Measurements from ENCODE around the gene LRP2BP. TPM values are rescaled to one million over a fixed set of nuclear protein-coding genes. Genes with fewer than 3 reads are reported as not detected.

LRP2BP gene
- polyA plus RNA-seq, 2 of the 4 experiments (the other 2 are of a cell fraction) = 0.23 to 0.37 TPM

GRCh38 chr4:185404031-185404430 is 8.3 kb upstream of the LRP2BP start:
- no peak overlapping the region for H3K4me2 ChIP-seq
- CTCF ChIA-PET = interaction anchor here (1.5 kb wide), 1 partner anchor 20 kb away, joined by 3 read pairs; no protein-coding TSS in a partner anchor
- H3K27ac ChIP-seq = no peak overlapping the region
- ATAC-seq (no peak), DNase-seq (ENCODE audit: low read depth in 1 of 2, low spot score in 1 of 2) (no peak), FAIRE-seq (no peak)
- no peaks in the 10 kb centered on the region for H3K4me1 ChIP-seq
- H3K9me3 ChIP-seq = no peaks in the 10 kb centered on the region
- POLR2A ChIA-PET = interaction anchor here (1.4 kb wide), 1 partner anchor 8 kb away, joined by 6 read pairs; the partner anchor contains the start of genes ANKRD37 and LRP2BP
- WGBS (ENCODE audit: missing lambda C conversion rate) = 94% methylated on average over 4 of the region's 4 CpGs
- TF ChIP-seq USF2 (IDR thresholded peaks at IDR 0.05) = no peak
- no peak for TF ChIP-seq SMC3 (IDR thresholded peaks at IDR 0.05)
- TF ChIP-seq MAZ (IDR thresholded peaks at IDR 0.05; ENCODE audit: borderline replicate concordance, low read depth, low read length) = no peak
- TF ChIP-seq POLR2A (IDR thresholded peaks at IDR 0.05; ENCODE audit: low read length) = no peak
- no peak for TF ChIP-seq PHF8 (IDR thresholded peaks at IDR 0.05; ENCODE audit: borderline replicate concordance, low read depth)
- TF ChIP-seq TFCP2L1 (CRISPR knock-in tag; IDR thresholded peaks at IDR 0.05) = no peak
- no peak for TF ChIP-seq RFX5 (IDR thresholded peaks at IDR 0.05)
- no peak for TF ChIP-seq ZNF302 (CRISPR knock-in tag; IDR thresholded peaks at IDR 0.05)
- no peak for TF ChIP-seq BHLHE40 (IDR thresholded peaks at IDR 0.05; ENCODE audit: low read depth, low read length)
- no peak for TF ChIP-seq PBX3 (IDR thresholded peaks at IDR 0.05)
- no peak overlapping the region for H3K4me3 ChIP-seq

GRCh38 chr4:185399466-185399865 is 3.7 kb upstream of the LRP2BP start:
- FAIRE-seq (no peak), ATAC-seq (no peak), DNase-seq (ENCODE audit: low read depth in 1 of 2, low spot score in 1 of 2) (no peak)
- no peak overlapping the region for H3K4me3 ChIP-seq
- 85% methylated on average over 8 of the region's 8 CpGs for WGBS (ENCODE audit: missing lambda C conversion rate)
- H3K27ac ChIP-seq = no peak overlapping the region
- no peak overlapping the region for H3K4me2 ChIP-seq
- POLR2A ChIA-PET = no interaction called here
- CTCF ChIA-PET = no interaction called here
- H3K4me1 ChIP-seq = no peaks in the 10 kb centered on the region
- no peak for TF ChIP-seq SREBF2 (IDR thresholded peaks at IDR 0.05)
- TF ChIP-seq TFCP2L1 (CRISPR knock-in tag; IDR thresholded peaks at IDR 0.05) = no peak
- TF ChIP-seq REST (IDR thresholded peaks at IDR 0.05) = no peak
- TF ChIP-seq CBX8 (IDR thresholded peaks at IDR 0.05) = no peak
- no peak for TF ChIP-seq GATA3 (IDR thresholded peaks at IDR 0.05; ENCODE audit: borderline replicate concordance)
- TF ChIP-seq CHD2 (IDR thresholded peaks at IDR 0.05; ENCODE audit: low read length, partially characterized antibody) = no peak
- TF ChIP-seq RAD21 (conservative IDR thresholded peaks at IDR 0.05 in 1 of 2, IDR thresholded peaks at IDR 0.05 in 1 of 2) = no peak
- no peak for TF ChIP-seq ZC3H11A (IDR thresholded peaks at IDR 0.05)
- no peak for TF ChIP-seq RFX5 (IDR thresholded peaks at IDR 0.05)
- no peak for TF ChIP-seq MYC (IDR thresholded peaks at IDR 0.05; ENCODE audit: borderline replicate concordance, low read length)
- TF ChIP-seq BCL3 (IDR thresholded peaks at IDR 0.05) = no peak
- no peak for TF ChIP-seq MAZ (IDR thresholded peaks at IDR 0.05; ENCODE audit: borderline replicate concordance, low read depth, low read length)
- no peaks in the 10 kb centered on the region for H3K9me3 ChIP-seq
